B cell (primary cell): ENCODE data around the gene LIPG. TPM values are rescaled to one million over a fixed set of nuclear protein-coding genes. Genes with fewer than 3 reads are reported as not detected.

ENCODE experiments used
- ATAC-seq: fragments of 200-7000 bp; cut with Tn5 transposase; one replicate; pipeline ENCODE4 v1.10.0; 2021; ENCODE audit warnings: low read depth, mild to moderate bottlenecking, moderate number of reproducible peaks, moderate library complexity
- CTCF ChIA-PET: fragments of 350-600 bp; sonication (Branson Sonifier 250); formaldehyde crosslinking; loops from one replicate; lab custom pipeline; 2021; ENCODE audit warnings: antibody characterized with exemption, inconsistent platforms; lab: Charles Lee
- POLR2A ChIA-PET: fragments of 350-600 bp; sonication (Branson Sonifier 250); formaldehyde crosslinking; loops from one replicate; lab custom pipeline; 2021; ENCODE audit warnings: antibody characterized with exemption; lab: Charles Lee
- DNase-seq: peaks from one replicate; pipeline ENCODE4 v3.0.0; 2013
- H2AFZ ChIP-seq: 2 replicates; pipeline ENCODE4 v1.6.1; 2012; ENCODE audit warnings: mild to moderate bottlenecking, low read depth, low read length; ENCODE audit not compliant: insufficient read depth, poor library complexity, severe bottlenecking
- H3K27ac ChIP-seq, 2 donors: 1 replicate in 1 of 2; 2 replicates in 1 of 2; pipeline ENCODE4 v1.5.1; 2012 to 2013; ENCODE audit warnings: low read length in 2 of 2, mild to moderate bottlenecking in 2 of 2, moderate library complexity in 1 of 2
- H3K27me3 ChIP-seq, 4 experiments: fragments of 200-600 bp in 1 of 4; sonication (generic) in 1 of 4; replicated peaks in 1 of 4; 1 replicate in 2 of 4; 2 replicates in 2 of 4; pipeline versions ENCODE4 v1.6.1 to v1.7.0; 2013 to 2016; ENCODE audit warnings: low read length in 3 of 4, mild to moderate bottlenecking in 2 of 4, mixed read lengths in 1 of 4, moderate library complexity in 1 of 4; ENCODE audit not compliant: insufficient read depth in 4 of 4, control insufficient read depth in 3 of 4; ENCODE audit errors: control extremely low read depth in 1 of 4
- H3K36me3 ChIP-seq, 2 experiments: replicated peaks in 1 of 2; 1 replicate in 1 of 2; 2 replicates in 1 of 2; pipeline versions ENCODE4 v1.6.1 to v1.7.1; 2013; ENCODE audit warnings: low read length in 1 of 2; ENCODE audit not compliant: insufficient read depth in 2 of 2, control insufficient read depth in 1 of 2; ENCODE audit errors: control extremely low read depth in 1 of 2, extremely low read depth in 1 of 2
- H3K4me1 ChIP-seq, 2 donors: fragments of 200-600 bp in 1 of 2; sonication (generic) in 1 of 2; 1 replicate in 1 of 2; 2 replicates in 1 of 2; pipeline versions ENCODE4 v1.5.1 to v1.6.1; 2013 to 2017; ENCODE audit warnings: low read length in 2 of 2; ENCODE audit not compliant: control insufficient read depth in 2 of 2, insufficient read depth in 2 of 2
- H3K4me2 ChIP-seq: replicated peaks from 2 replicates; pipeline ENCODE3; 2012; ENCODE audit warnings: mild to moderate bottlenecking, low read depth, low read length; ENCODE audit not compliant: poor library complexity, severe bottlenecking
- H3K4me3 ChIP-seq, 5 experiments: fragments of 200-600 bp in 1 of 5; sonication (generic) in 1 of 5; 1 replicate in 3 of 5; 2 replicates in 2 of 5; pipeline versions ENCODE4 v1.5.1 to v1.7.0; 2011 to 2016; ENCODE audit warnings: low read length in 4 of 5, mild to moderate bottlenecking in 4 of 5, low read depth in 2 of 5, control low read depth in 1 of 5, moderate library complexity in 1 of 5; ENCODE audit not compliant: insufficient read depth in 1 of 5; ENCODE audit errors: control extremely low read depth in 1 of 5, extremely low read depth in 1 of 5
- H3K79me2 ChIP-seq: fragments of 200-600 bp; sonication (generic); one replicate; pipeline ENCODE4 v1.6.0; 2016; ENCODE audit warnings: low read length; ENCODE audit not compliant: control insufficient read depth, insufficient read depth
- H3K9ac ChIP-seq: fragments of 200-600 bp; sonication (generic); 2 replicates; pipeline ENCODE4 v1.6.1; 2017; ENCODE audit warnings: mild to moderate bottlenecking, low read length, moderate library complexity
- H3K9me3 ChIP-seq, 3 donors: one replicate each; pipeline versions ENCODE4 v1.6.1 to v1.7.1; 2013; ENCODE audit warnings: low read length in 2 of 3; ENCODE audit not compliant: control insufficient read depth in 2 of 3, insufficient read depth in 1 of 3; ENCODE audit errors: control extremely low read depth in 1 of 3
- H4K20me1 ChIP-seq: 2 replicates; pipeline ENCODE4 v1.6.0; 2012; ENCODE audit warnings: mild to moderate bottlenecking, low read length; ENCODE audit not compliant: insufficient read depth, control insufficient read depth, poor library complexity, severe bottlenecking
- H3K27ac Mint-ChIP-seq: one replicate; pipeline ENCODE4 v1.8.0; 2021; ENCODE audit warnings: mixed read lengths
- H3K27me3 Mint-ChIP-seq: one replicate; pipeline ENCODE4 v1.8.0; 2021; ENCODE audit warnings: mixed read lengths
- H3K4me1 Mint-ChIP-seq: one replicate; pipeline ENCODE4 v1.8.0; 2021; ENCODE audit warnings: mixed read lengths
- H3K4me3 Mint-ChIP-seq: one replicate; pipeline ENCODE4 v1.8.0; 2021; ENCODE audit warnings: mixed read lengths
- H3K9me3 Mint-ChIP-seq: one replicate; pipeline ENCODE4 v1.8.0; 2022; ENCODE audit warnings: mixed read lengths; ENCODE audit not compliant: insufficient read depth
- EZH2 ChIP-seq: IDR thresholded peaks from 2 replicates; pipeline ENCODE4 v1.6.1; 2012; ENCODE audit warnings: borderline replicate concordance, low read depth, mild to moderate bottlenecking, moderate library complexity, low read length; ENCODE audit not compliant: insufficient read depth, poor library complexity, severe bottlenecking
- WGBS: methylation state at CpG from one replicate; pipeline ENCODE4 v1.1.5; 2013; ENCODE audit warnings: missing lambda C conversion rate; ENCODE audit not compliant: insufficient coverage; 5-methylcytosine and 5-hydroxymethylcytosine counted together
- intact Hi-C: fragments of 100-400 bp; cut with micrococcal nuclease; formaldehyde crosslinking; loops from one replicate; pipeline ENCODE4 v1.10.0; 2022
- polyA plus RNA-seq: library from polyadenylated mRNA; depleted of rRNA; stranded (reverse); fragments of >200 nt; gene quantifications from 2 replicates; pipeline ENCODE4 v1.2.3, GENCODE V29; 2012
- total RNA-seq, 2 donors: library from RNA; stranded (reverse); fragments of 120-200 nt in 1 of 2; gene quantifications; 1 replicate in 1 of 2; 2 replicates in 1 of 2; pipeline versions ENCODE4 v1.2.3 to v1.2.4, GENCODE V29; 2013 to 2022
- TF ChIP-seq, protein P1 (sequence below): fragments of 200-600 bp; IDR thresholded peaks from one replicate; pipeline ENCODE4 v1.8.0; 2022; ENCODE audit warnings: antibody characterized with exemption, mild to moderate bottlenecking

LIPG gene
- total and polyA plus RNA-seq, 2 donors (not counting 1 experiment from before 2014, with no cell fraction given), result not detected

DNA sequence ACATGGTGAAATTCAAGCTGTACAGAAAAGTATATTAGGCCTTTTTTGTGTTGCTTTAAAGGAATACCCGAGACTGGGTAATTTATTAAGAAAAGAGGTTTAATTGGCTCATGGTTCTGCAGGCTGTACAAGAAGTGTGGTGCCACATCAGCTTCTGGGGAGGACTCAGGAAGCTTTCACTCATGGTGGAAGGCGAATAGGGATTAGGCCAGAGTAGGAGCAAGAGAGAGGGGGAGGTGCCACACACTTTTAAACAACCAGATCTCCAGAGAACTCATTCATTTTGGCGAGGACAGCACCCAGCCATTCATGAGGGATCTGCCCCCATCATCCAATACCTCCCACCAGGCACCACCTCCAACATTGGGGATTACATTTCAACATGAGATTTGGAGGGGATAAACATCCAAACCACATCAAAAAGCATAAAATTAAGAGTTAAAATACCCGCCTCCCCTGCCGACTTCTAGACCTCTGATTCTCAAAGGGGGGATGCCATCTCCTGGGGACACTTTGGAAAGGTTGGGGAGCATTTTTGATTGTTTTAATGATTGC lies 15.1 kb upstream of the LIPG start:
- WGBS, result 100% methylated on average over 1 of the region's 5 CpGs
- Histone ChIP-seq H3K4me2 (no peak overlapping the region), H3K36me3 (no peaks in the 10 kb centered on the region), H3K27me3 (peaks cover 0 to 12% (median 3%) of the 10 kb centered on the region in 4 experiments), H3K9ac (no peak overlapping the region), H3K4me3 (no peak overlapping the region), H2AFZ (no peak overlapping the region), H3K79me2 (no peaks in the 10 kb centered on the region), H4K20me1 (no peaks in the 10 kb centered on the region), H3K27ac (no peak overlapping the region), H3K9me3 (no peaks in the 10 kb centered on the region), H3K4me1 (no peaks in the 10 kb centered on the region)
- TF ChIP-seq EZH2, result no peak
- intact Hi-C loops, result no loop called here
- H3K4me3 Mint-ChIP-seq, result no peak overlapping the region
- peaks cover 31% of the 10 kb centered on the region for H3K27me3 Mint-ChIP-seq
- H3K9me3 Mint-ChIP-seq, result no peaks in the 10 kb centered on the region
- ChIA-PET POLR2A (no interaction called here), CTCF (no interaction called here)
- H3K4me1 Mint-ChIP-seq, result no peaks in the 10 kb centered on the region
- no peak overlapping the region for H3K27ac Mint-ChIP-seq
- DNase-seq (no peak), ATAC-seq (no peak)

- intact Hi-C loops, result no loop called here
- H3K4me1 ChIP-seq, result no peaks in the 10 kb centered on the region
- H3K4me3 ChIP-seq, result no peak overlapping the region
- H3K27me3 ChIP-seq, result peaks cover 0 to 15% (median 3%) of the 10 kb centered on the region in 4 experiments
- H2AFZ ChIP-seq, result no peak overlapping the region
- no peaks in the 10 kb centered on the region for H4K20me1 ChIP-seq
- no peaks in the 10 kb centered on the region for H3K36me3 ChIP-seq
- peaks cover 32% of the 10 kb centered on the region for H3K27me3 Mint-ChIP-seq
- no peaks in the 10 kb centered on the region for H3K79me2 ChIP-seq
- no peak overlapping the region for H3K27ac ChIP-seq
- TF ChIP-seq, protein P1, sequence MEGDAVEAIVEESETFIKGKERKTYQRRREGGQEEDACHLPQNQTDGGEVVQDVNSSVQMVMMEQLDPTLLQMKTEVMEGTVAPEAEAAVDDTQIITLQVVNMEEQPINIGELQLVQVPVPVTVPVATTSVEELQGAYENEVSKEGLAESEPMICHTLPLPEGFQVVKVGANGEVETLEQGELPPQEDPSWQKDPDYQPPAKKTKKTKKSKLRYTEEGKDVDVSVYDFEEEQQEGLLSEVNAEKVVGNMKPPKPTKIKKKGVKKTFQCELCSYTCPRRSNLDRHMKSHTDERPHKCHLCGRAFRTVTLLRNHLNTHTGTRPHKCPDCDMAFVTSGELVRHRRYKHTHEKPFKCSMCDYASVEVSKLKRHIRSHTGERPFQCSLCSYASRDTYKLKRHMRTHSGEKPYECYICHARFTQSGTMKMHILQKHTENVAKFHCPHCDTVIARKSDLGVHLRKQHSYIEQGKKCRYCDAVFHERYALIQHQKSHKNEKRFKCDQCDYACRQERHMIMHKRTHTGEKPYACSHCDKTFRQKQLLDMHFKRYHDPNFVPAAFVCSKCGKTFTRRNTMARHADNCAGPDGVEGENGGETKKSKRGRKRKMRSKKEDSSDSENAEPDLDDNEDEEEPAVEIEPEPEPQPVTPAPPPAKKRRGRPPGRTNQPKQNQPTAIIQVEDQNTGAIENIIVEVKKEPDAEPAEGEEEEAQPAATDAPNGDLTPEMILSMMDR, result no peak
- TF ChIP-seq EZH2, result no peak
- H3K9me3 ChIP-seq, result no peaks in the 10 kb centered on the region
- H3K9ac ChIP-seq, result no peak overlapping the region
- no peak overlapping the region for H3K4me3 Mint-ChIP-seq
- DNase-seq (no peak), ATAC-seq (no peak)
- ChIA-PET CTCF (no interaction called here), POLR2A (no interaction called here)
- WGBS, result no CpG with 5 or more reads among the region's 1 CpG
- H3K9me3 Mint-ChIP-seq, result no peaks in the 10 kb centered on the region
- no peaks in the 10 kb centered on the region for H3K4me1 Mint-ChIP-seq
- H3K27ac Mint-ChIP-seq, result no peak overlapping the region
- H3K4me2 ChIP-seq, result no peak overlapping the region
Measured at GRCh38 chr18:49547701-49548100, 14.2 kb upstream of the LIPG start.
